IMR-90 (cell line): ENCODE measurements around the gene DLX6. TPM values are rescaled to one million over a fixed set of nuclear protein-coding genes. Genes with fewer than 3 reads are reported as not detected.

ENCODE experiments used
- ATAC-seq: fragments of 200-7000 bp; cut with Tn5 transposase; 2 replicates; pipeline ENCODE4 v1.9.1; 2020; ENCODE audit warnings: low read depth, mild to moderate bottlenecking, moderate library complexity
- BruUV-seq: library from RNA; stranded (reverse); fragments of 400-500 nt; replicated peaks from 2 replicates; lab custom pipeline; 2021; lab: Mats Ljungman, UMichigan
- CTCF ChIA-PET: fragments of 300-600 bp; formaldehyde crosslinking; extraction: SDS; loops from one replicate; lab custom pipeline; 2021; ENCODE audit warnings: antibody characterized with exemption; lab: Yijun Ruan, JAX
- POLR2A ChIA-PET: fragments of 300-600 bp; sonication (Branson Sonifier 250); formaldehyde crosslinking; loops from one replicate; lab custom pipeline; 2022; ENCODE audit warnings: antibody characterized with exemption; ENCODE audit not compliant: unreplicated experiment; lab: Charles Lee
- DNase-seq: peaks from one replicate; pipeline ENCODE4 v3.0.0; 2013
- H2AFZ ChIP-seq: replicated peaks from 2 replicates; pipeline ENCODE3; 2013; ENCODE audit warnings: low read length, mild to moderate bottlenecking; ENCODE audit not compliant: poor library complexity
- H2AK5ac ChIP-seq: 2 replicates; pipeline ENCODE4 v1.6.1; 2013; ENCODE audit warnings: low read depth, low read length, inconsistent platforms
- H2AK9ac ChIP-seq: replicated peaks from 2 replicates; pipeline ENCODE3; 2013; ENCODE audit warnings: mild to moderate bottlenecking, low read depth, low read length, moderate library complexity; ENCODE audit not compliant: poor library complexity
- H2BK120ac ChIP-seq: 2 replicates; pipeline ENCODE4 v1.6.1; 2013; ENCODE audit warnings: low read depth, low read length, inconsistent platforms
- H2BK15ac ChIP-seq: 3 replicates; pipeline ENCODE4 v1.6.1; 2013; ENCODE audit warnings: low read depth, low read length, inconsistent platforms
- H2BK20ac ChIP-seq: 2 replicates; pipeline ENCODE4 v1.6.1; 2013; ENCODE audit warnings: low read depth, mild to moderate bottlenecking, inconsistent platforms, low read length, moderate library complexity
- H2BK5ac ChIP-seq: 2 replicates; pipeline ENCODE4 v1.6.1; 2013; ENCODE audit warnings: mild to moderate bottlenecking, low read depth, low read length, inconsistent platforms; ENCODE audit not compliant: poor library complexity, severe bottlenecking
- H3K14ac ChIP-seq: replicated peaks from 2 replicates; pipeline ENCODE4 v1.6.1; 2013; ENCODE audit warnings: low read depth, low read length, inconsistent platforms
- H3K18ac ChIP-seq: 2 replicates; pipeline ENCODE4 v1.6.1; 2013; ENCODE audit warnings: low read depth, low read length, control low read depth
- H3K23ac ChIP-seq: 2 replicates; pipeline ENCODE4 v1.6.1; 2013; ENCODE audit warnings: low read depth, low read length, inconsistent platforms
- H3K27ac ChIP-seq: 2 replicates; pipeline ENCODE4 v1.5.1; 2013; ENCODE audit warnings: mild to moderate bottlenecking, control low read depth, low read length; ENCODE audit not compliant: insufficient read depth
- H3K27me3 ChIP-seq: 2 replicates; pipeline ENCODE4 v1.6.1; 2013; ENCODE audit warnings: low read length; ENCODE audit not compliant: control insufficient read depth, insufficient read depth
- H3K36me3 ChIP-seq: 2 replicates; pipeline ENCODE4 v1.6.1; 2013; ENCODE audit warnings: low read length, mixed read lengths; ENCODE audit not compliant: control insufficient read depth, insufficient read depth
- H3K4ac ChIP-seq: 2 replicates; pipeline ENCODE4 v1.6.1; 2013; ENCODE audit warnings: low read depth, low read length, inconsistent platforms
- H3K4me1 ChIP-seq: 2 replicates; pipeline ENCODE4 v1.6.1; 2013; ENCODE audit warnings: low read length, mixed read lengths; ENCODE audit not compliant: control insufficient read depth, insufficient read depth
- H3K4me2 ChIP-seq: 2 replicates; pipeline ENCODE4 v1.6.1; 2013; ENCODE audit warnings: low read depth, mild to moderate bottlenecking, control low read depth, low read length, moderate library complexity
- H3K4me3 ChIP-seq: 2 replicates; pipeline ENCODE4 v1.5.1; 2013; ENCODE audit warnings: low read depth, mild to moderate bottlenecking, control low read depth, low read length, moderate library complexity; ENCODE audit not compliant: insufficient read depth
- H3K56ac ChIP-seq: 2 replicates; pipeline ENCODE4 v1.6.1; 2013; ENCODE audit warnings: low read length, inconsistent platforms; ENCODE audit not compliant: insufficient read depth; ENCODE audit errors: extremely low read depth
- H3K79me1 ChIP-seq, 2 experiments: 2 replicates each; pipeline ENCODE4 v1.6.1; 2013; ENCODE audit warnings: low read length in 2 of 2, inconsistent platforms in 1 of 2, low read depth in 1 of 2
- H3K9ac ChIP-seq: 2 replicates; pipeline ENCODE4 v1.6.1; 2013; ENCODE audit warnings: low read depth, low read length, control low read depth
- H3K9me1 ChIP-seq: 2 replicates; pipeline ENCODE4 v1.6.1; 2013; ENCODE audit warnings: low read length, inconsistent platforms; ENCODE audit not compliant: insufficient read depth
- H3K9me3 ChIP-seq: 2 replicates; pipeline ENCODE4 v1.6.1; 2013; ENCODE audit warnings: low read length; ENCODE audit not compliant: control insufficient read depth, insufficient read depth
- H4K20me1 ChIP-seq: 2 replicates; pipeline ENCODE4 v1.6.1; 2013; ENCODE audit warnings: low read length, inconsistent platforms; ENCODE audit not compliant: insufficient read depth
- H4K5ac ChIP-seq: 2 replicates; pipeline ENCODE4 v1.6.1; 2013; ENCODE audit warnings: mild to moderate bottlenecking, low read depth, low read length, control low read depth
- H4K8ac ChIP-seq, 2 experiments: 2 replicates each; pipeline ENCODE4 v1.6.1; 2013; ENCODE audit warnings: low read depth in 2 of 2, low read length in 2 of 2, control low read depth in 1 of 2, inconsistent platforms in 1 of 2
- H4K91ac ChIP-seq: 2 replicates; pipeline ENCODE4 v1.6.1; 2013; ENCODE audit warnings: low read depth, low read length, inconsistent platforms; ENCODE audit not compliant: insufficient read depth
- BHLHE40 ChIP-seq: fragments of 150-350 bp; IDR thresholded peaks from 2 replicates; pipeline ENCODE4 v1.6.1; 2016; ENCODE audit warnings: mild to moderate bottlenecking, low read depth, low read length
- CHD1 ChIP-seq: IDR thresholded peaks from 2 replicates; pipeline ENCODE4 v1.6.1; 2012; ENCODE audit warnings: low read depth, low read length, improper control_type of control experiment
- FOS ChIP-seq: fragments of 150-350 bp; IDR thresholded peaks from 2 replicates; pipeline ENCODE4 v1.6.1; 2016; ENCODE audit warnings: low read depth, low read length
- MXI1 ChIP-seq: IDR thresholded peaks from 2 replicates; pipeline ENCODE4 v1.6.1; 2012; ENCODE audit warnings: low read depth, mild to moderate bottlenecking, low read length, moderate library complexity, borderline replicate concordance
- NFE2L2 ChIP-seq: fragments of 150-350 bp; IDR thresholded peaks from 2 replicates; pipeline ENCODE4 v1.6.1; 2016; ENCODE audit warnings: low read depth, mild to moderate bottlenecking, low read length
- RCOR1 ChIP-seq: IDR thresholded peaks from 2 replicates; pipeline ENCODE4 v1.6.1; 2012; ENCODE audit warnings: mild to moderate bottlenecking, low read length, improper control_type of control experiment; ENCODE audit not compliant: insufficient replicate concordance
- RFX5 ChIP-seq: IDR thresholded peaks from 2 replicates; pipeline ENCODE4 v1.8.0; 2012; ENCODE audit warnings: low read depth, mild to moderate bottlenecking, low read length, moderate library complexity
- USF2 ChIP-seq: fragments of 150-350 bp; IDR thresholded peaks from 2 replicates; pipeline ENCODE4 v1.6.1; 2017; ENCODE audit warnings: mild to moderate bottlenecking, antibody characterized with exemption, low read length, low read depth
- WGBS, 2 experiments: methylation state at CpG; one replicate each; pipeline versions ENCODE4 v1.1.5 to v1.1.7; 2013; ENCODE audit warnings: missing lambda C conversion rate in 2 of 2; ENCODE audit not compliant: insufficient read length in 1 of 2; ENCODE audit errors: extremely low coverage in 2 of 2; 5-methylcytosine and 5-hydroxymethylcytosine counted together
- dilution Hi-C: fragments of 300-500 bp; cut with HindIII; formaldehyde crosslinking; loops from one replicate; pipeline ENCODE4 v1.14.3; 2018; ENCODE audit warnings: low sequenced_read_pairs; ENCODE audit not compliant: unreplicated experiment
- in situ Hi-C: fragments of 300-500 bp; cut with MboI; formaldehyde crosslinking; loops from 3 replicates; pipeline ENCODE4 v1.14.3; 2019; ENCODE audit warnings: low sequenced_read_pairs, inconsistent platforms, mixed read lengths
- intact Hi-C: fragments of 100-400 bp; cut with micrococcal nuclease; formaldehyde crosslinking; loops from 2 replicates; pipeline ENCODE4 v1.10.0; 2022
- polyA plus RNA-seq, 3 experiments: library from polyadenylated mRNA; depleted of rRNA; stranded (reverse); fragments of >200 nt; gene quantifications; 2 replicates each; pipeline ENCODE4 v1.2.3, GENCODE V29; 2012; ENCODE audit warnings: low replicate concordance in 1 of 3
- total RNA-seq: library from RNA; depleted of rRNA; stranded (reverse); fragments of >200 nt; gene quantifications from 2 replicates; pipeline ENCODE4 v1.2.3, GENCODE V29; 2012
- TF ChIP-seq, protein P1 (sequence below): fragments of 150-350 bp; IDR thresholded peaks from 2 replicates; pipeline ENCODE4 v1.6.1; 2016; ENCODE audit warnings: low read depth, mild to moderate bottlenecking, low read length, moderate library complexity, borderline replicate concordance

Gene DLX6
- total and polyA plus RNA-seq, 2 of the 4 experiments (the other 2 are of a cell fraction) = not detected

DNA sequence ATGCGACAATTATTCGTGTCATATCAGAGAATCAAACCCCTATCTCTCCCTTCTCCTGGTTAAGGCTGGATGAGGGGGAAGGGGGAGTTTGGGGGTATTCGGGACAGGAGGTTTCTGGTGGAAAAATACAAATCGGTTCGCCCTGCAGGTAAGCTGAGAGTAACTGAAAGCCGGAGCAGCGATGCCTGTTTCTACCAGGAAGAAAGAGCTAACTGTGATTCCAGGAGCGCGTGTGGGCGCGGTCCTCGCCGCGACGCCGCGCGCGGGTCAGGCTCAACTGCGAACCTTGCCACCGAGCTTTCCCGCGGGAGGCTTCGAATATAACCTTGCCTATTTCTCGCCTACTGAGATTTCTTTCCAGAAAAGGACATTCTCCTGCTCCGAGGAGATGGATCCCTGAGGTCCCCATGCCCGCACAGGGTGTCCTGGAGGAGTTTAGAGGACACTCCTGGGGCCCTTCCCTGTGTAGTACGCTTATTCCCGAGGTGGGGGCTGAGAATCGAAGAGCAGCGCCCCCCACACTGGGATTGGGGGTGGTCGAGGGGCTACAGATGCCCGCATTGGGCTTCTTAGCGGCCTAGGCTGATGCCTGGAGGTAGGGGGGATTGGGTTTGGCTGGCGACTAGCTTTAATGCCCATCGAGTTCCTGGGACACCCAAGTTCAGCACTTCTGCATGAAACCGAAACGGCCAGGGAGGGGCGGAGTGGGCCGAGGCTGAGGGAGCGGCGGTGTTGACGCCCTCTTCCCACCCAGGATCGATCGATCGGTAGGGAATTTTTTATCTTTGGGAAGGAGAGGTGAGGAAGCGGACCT, 13.0 kb upstream of the DLX6 start:
- Histone ChIP-seq H2AK9ac (no peak overlapping the region), H2AFZ (no peak overlapping the region)
- TF ChIP-seq USF2 (no peak), RCOR1 (no peak), FOS (no peak), CHD1 (no peak), RFX5 (no peak), NFE2L2 (no peak), BHLHE40 (no peak), MXI1 (no peak)
- TF ChIP-seq, protein P1, sequence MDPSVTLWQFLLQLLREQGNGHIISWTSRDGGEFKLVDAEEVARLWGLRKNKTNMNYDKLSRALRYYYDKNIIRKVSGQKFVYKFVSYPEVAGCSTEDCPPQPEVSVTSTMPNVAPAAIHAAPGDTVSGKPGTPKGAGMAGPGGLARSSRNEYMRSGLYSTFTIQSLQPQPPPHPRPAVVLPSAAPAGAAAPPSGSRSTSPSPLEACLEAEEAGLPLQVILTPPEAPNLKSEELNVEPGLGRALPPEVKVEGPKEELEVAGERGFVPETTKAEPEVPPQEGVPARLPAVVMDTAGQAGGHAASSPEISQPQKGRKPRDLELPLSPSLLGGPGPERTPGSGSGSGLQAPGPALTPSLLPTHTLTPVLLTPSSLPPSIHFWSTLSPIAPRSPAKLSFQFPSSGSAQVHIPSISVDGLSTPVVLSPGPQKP = no peak

More for the DNA sequence above, 13.0 kb upstream of the DLX6 start:
- Histone ChIP-seq H4K5ac (no peak overlapping the region), H3K4me1 (no peaks in the 10 kb centered on the region), H3K9ac (no peak overlapping the region), H3K79me1 (no peaks in the 10 kb centered on the region), H3K9me3 (peaks cover 11% of the 10 kb centered on the region), H3K27me3 (peaks cover 50% of the 10 kb centered on the region), H3K4me2 (no peak overlapping the region), H2BK15ac (no peak overlapping the region), H4K91ac (no peak overlapping the region), H2AK5ac (no peak overlapping the region), H3K27ac (no peak overlapping the region), H3K18ac (no peak overlapping the region), H3K56ac (no peak overlapping the region), H3K14ac (no peak overlapping the region), H2BK20ac (no peak overlapping the region), H4K20me1 (no peaks in the 10 kb centered on the region), H3K36me3 (no peaks in the 10 kb centered on the region), H3K9me1 (no peaks in the 10 kb centered on the region), H4K8ac (no peak overlapping the region), H3K23ac (no peak overlapping the region), H3K4me3 (no peak overlapping the region), H3K4ac (no peak overlapping the region), H2BK5ac (no peak overlapping the region), H2BK120ac (no peak overlapping the region)
- WGBS, 2 experiments = 11% methylated on average over 19 of the region's 47 CpGs; no CpG with 5 or more reads in 1 of the 2 experiments
- CTCF ChIA-PET = interaction anchor here (0.6 to 1.4 kb wide), 2 partner anchors 35 to 1022 kb away, joined by 3 to 4 read pairs; no protein-coding TSS in a partner anchor
- ATAC-seq (no peak), DNase-seq (no peak)
- no TSS peak for BruUV-seq
- intact Hi-C loops = no loop called here
- in situ Hi-C loops = no loop called here
- POLR2A ChIA-PET = interaction anchor here (0.6 kb wide), 2 partner anchors 23 to 209 kb away, joined by 4 read pairs; no protein-coding TSS in a partner anchor
- dilution Hi-C loops = no loop called here
